IMR-90 (cell line): ENCODE data around the gene MYL10.

Experiments used
- BHLHE40 ChIP-seq: fragments of 150-350 bp; IDR thresholded peaks from 2 replicates; pipeline ENCODE4 v1.6.1; 2016; ENCODE audit warnings: mild to moderate bottlenecking, low read depth, low read length
- CEBPB ChIP-seq: IDR thresholded peaks from 2 replicates; pipeline ENCODE4 v1.6.1; 2012; ENCODE audit warnings: low read depth, low read length, improper control_type of control experiment
- CHD1 ChIP-seq: IDR thresholded peaks from 2 replicates; pipeline ENCODE4 v1.6.1; 2012; ENCODE audit warnings: low read depth, low read length, improper control_type of control experiment
- MAFK ChIP-seq: IDR thresholded peaks from 2 replicates; pipeline ENCODE4 v1.6.1; 2012; ENCODE audit warnings: low read depth, low read length, improper control_type of control experiment
- NFE2L2 ChIP-seq: fragments of 150-350 bp; IDR thresholded peaks from 2 replicates; pipeline ENCODE4 v1.6.1; 2016; ENCODE audit warnings: low read depth, mild to moderate bottlenecking, low read length
- POLR2A ChIP-seq: IDR thresholded peaks from 2 replicates; pipeline ENCODE4 v1.6.1; 2012; ENCODE audit warnings: mild to moderate bottlenecking, low read depth, low read length
- RAD21 ChIP-seq: IDR thresholded peaks from 2 replicates; pipeline ENCODE4 v1.6.1; 2012; ENCODE audit warnings: low read length, improper control_type of control experiment
- RCOR1 ChIP-seq: IDR thresholded peaks from 2 replicates; pipeline ENCODE4 v1.6.1; 2012; ENCODE audit warnings: mild to moderate bottlenecking, low read length, improper control_type of control experiment; ENCODE audit not compliant: insufficient replicate concordance
- RFX5 ChIP-seq: IDR thresholded peaks from 2 replicates; pipeline ENCODE4 v1.8.0; 2012; ENCODE audit warnings: low read depth, mild to moderate bottlenecking, low read length, moderate library complexity
- SMC3 ChIP-seq: fragments of 150-350 bp; IDR thresholded peaks from 2 replicates; pipeline ENCODE4 v1.6.1; 2016; ENCODE audit warnings: low read depth, mild to moderate bottlenecking, antibody characterized with exemption, low read length, moderate library complexity
- TF ChIP-seq, protein P1 (sequence below): conservative IDR thresholded peaks from 2 replicates; pipeline ENCODE4 v1.5.1; 2012; ENCODE audit warnings: mild to moderate bottlenecking, low read depth, low read length, improper control_type of control experiment
- TF ChIP-seq, protein P2 (sequence below): fragments of 150-350 bp; IDR thresholded peaks from 2 replicates; pipeline ENCODE4 v1.6.1; 2017; ENCODE audit warnings: mild to moderate bottlenecking, antibody characterized with exemption, low read length, low read depth

DNA sequence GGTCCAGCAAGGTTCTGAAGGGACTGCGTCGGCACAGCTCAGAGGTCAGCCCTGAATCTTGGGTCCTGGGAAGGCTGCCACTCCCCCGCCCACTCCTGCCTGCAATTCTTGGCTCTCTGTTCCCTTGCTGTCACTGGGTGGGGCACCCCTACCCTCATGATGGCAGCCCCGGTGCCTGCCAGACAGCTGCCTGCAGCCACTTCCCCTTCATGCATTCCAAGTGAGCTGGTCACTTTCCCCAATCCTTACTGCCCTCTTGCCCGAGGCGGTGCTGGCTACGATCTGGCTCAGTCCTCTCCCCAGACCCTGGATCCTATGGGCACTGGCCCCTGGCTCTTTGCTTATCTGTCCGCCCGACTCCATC, 14.2 kb downstream of the MYL10 start:
- TF ChIP-seq, protein P1, sequence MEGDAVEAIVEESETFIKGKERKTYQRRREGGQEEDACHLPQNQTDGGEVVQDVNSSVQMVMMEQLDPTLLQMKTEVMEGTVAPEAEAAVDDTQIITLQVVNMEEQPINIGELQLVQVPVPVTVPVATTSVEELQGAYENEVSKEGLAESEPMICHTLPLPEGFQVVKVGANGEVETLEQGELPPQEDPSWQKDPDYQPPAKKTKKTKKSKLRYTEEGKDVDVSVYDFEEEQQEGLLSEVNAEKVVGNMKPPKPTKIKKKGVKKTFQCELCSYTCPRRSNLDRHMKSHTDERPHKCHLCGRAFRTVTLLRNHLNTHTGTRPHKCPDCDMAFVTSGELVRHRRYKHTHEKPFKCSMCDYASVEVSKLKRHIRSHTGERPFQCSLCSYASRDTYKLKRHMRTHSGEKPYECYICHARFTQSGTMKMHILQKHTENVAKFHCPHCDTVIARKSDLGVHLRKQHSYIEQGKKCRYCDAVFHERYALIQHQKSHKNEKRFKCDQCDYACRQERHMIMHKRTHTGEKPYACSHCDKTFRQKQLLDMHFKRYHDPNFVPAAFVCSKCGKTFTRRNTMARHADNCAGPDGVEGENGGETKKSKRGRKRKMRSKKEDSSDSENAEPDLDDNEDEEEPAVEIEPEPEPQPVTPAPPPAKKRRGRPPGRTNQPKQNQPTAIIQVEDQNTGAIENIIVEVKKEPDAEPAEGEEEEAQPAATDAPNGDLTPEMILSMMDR: no peak
- TF ChIP-seq SMC3 (no peak), POLR2A (no peak), RFX5 (no peak), MAFK (no peak), NFE2L2 (no peak), CEBPB (no peak), BHLHE40 (no peak), CHD1 (no peak), RAD21 (no peak), RCOR1 (no peak)
- TF ChIP-seq, protein P2, sequence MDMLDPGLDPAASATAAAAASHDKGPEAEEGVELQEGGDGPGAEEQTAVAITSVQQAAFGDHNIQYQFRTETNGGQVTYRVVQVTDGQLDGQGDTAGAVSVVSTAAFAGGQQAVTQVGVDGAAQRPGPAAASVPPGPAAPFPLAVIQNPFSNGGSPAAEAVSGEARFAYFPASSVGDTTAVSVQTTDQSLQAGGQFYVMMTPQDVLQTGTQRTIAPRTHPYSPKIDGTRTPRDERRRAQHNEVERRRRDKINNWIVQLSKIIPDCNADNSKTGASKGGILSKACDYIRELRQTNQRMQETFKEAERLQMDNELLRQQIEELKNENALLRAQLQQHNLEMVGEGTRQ: no peak
